Measurements from ENCODE around the gene NLRC5.

NLRC5 gene

GRCh38 chr16:57113664-57114063 is 124.3 kb downstream of the NLRC5 start:
- Histone ChIP-seq H3F3A (ENCODE audit: insufficient read depth) (no peaks in the 10 kb centered on the region), H3K4me3 (ENCODE audit: insufficient read depth, low read length, poor library complexity, severe bottlenecking) (no peak overlapping the region), H3K79me2 (ENCODE audit: insufficient read depth, low read length) (no peaks in the 10 kb centered on the region), H3K27ac (ENCODE audit: low read depth, low read length) (no peak overlapping the region), H4K20me1 (ENCODE audit: low read depth, low read length) (no peaks in the 10 kb centered on the region), H2AFZ (ENCODE audit: low read depth, low read length, severe bottlenecking) (no peak overlapping the region), H3K27me3 (ENCODE audit: low read length) (no peaks in the 10 kb centered on the region), H3K36me3 (ENCODE audit: low read length) (no peaks in the 10 kb centered on the region), H3K4me2 (ENCODE audit: low read depth, low read length, poor library complexity, severe bottlenecking) (no peak overlapping the region), H3K9me2 (replicated peaks; ENCODE audit: insufficient read depth, low read length) (no peaks in the 10 kb centered on the region), H3K9ac (ENCODE audit: low read length) (no peak overlapping the region), H3K9me3 (ENCODE audit: insufficient read depth, low read length) (no peaks in the 10 kb centered on the region)
- TF ChIP-seq, protein P1, sequence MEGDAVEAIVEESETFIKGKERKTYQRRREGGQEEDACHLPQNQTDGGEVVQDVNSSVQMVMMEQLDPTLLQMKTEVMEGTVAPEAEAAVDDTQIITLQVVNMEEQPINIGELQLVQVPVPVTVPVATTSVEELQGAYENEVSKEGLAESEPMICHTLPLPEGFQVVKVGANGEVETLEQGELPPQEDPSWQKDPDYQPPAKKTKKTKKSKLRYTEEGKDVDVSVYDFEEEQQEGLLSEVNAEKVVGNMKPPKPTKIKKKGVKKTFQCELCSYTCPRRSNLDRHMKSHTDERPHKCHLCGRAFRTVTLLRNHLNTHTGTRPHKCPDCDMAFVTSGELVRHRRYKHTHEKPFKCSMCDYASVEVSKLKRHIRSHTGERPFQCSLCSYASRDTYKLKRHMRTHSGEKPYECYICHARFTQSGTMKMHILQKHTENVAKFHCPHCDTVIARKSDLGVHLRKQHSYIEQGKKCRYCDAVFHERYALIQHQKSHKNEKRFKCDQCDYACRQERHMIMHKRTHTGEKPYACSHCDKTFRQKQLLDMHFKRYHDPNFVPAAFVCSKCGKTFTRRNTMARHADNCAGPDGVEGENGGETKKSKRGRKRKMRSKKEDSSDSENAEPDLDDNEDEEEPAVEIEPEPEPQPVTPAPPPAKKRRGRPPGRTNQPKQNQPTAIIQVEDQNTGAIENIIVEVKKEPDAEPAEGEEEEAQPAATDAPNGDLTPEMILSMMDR (IDR thresholded peaks at IDR 0.05; ENCODE audit: insufficient read depth, low read length, poor library complexity, severe bottlenecking): no peak
- no peak for TF ChIP-seq EZH2phosphoT487 (conservative IDR thresholded peaks at IDR 0.05; ENCODE audit: low read length)

DNA sequence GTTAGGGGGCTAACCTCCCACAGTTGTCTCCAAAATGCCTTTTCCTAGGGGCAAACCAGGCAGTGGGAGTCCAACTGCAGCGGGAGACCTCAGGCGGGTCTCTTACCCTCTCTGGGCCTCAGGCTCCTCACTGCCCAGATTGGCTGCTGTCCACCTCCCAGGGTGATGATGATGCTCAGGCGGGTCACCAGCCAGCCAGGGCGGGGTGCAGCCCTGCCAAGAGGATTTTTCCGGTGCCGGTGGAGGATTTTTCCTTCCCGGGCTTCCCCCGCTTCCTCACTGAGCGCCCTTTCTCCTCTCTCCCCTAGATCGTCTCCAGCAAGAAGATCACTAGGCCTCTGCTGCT is 125.8 kb downstream of the NLRC5 start:
- no peaks in the 10 kb centered on the region for H3K36me3 ChIP-seq (ENCODE audit: low read length)

GRCh38 chr16:57115514-57116182 is 126.3 kb downstream of the NLRC5 start:
- Histone ChIP-seq H3K9ac (ENCODE audit: low read length) (no peak overlapping the region), H3K4me3 (ENCODE audit: insufficient read depth, low read length, poor library complexity, severe bottlenecking) (no peak overlapping the region), H3K9me2 (replicated peaks; ENCODE audit: insufficient read depth, low read length) (no peaks in the 10 kb centered on the region), H2AFZ (ENCODE audit: low read depth, low read length, severe bottlenecking) (no peak overlapping the region), H3F3A (ENCODE audit: insufficient read depth) (no peaks in the 10 kb centered on the region), H4K20me1 (ENCODE audit: low read depth, low read length) (no peaks in the 10 kb centered on the region), H3K27ac (ENCODE audit: low read depth, low read length) (no peak overlapping the region), H3K36me3 (ENCODE audit: low read length) (no peaks in the 10 kb centered on the region), H3K79me2 (ENCODE audit: insufficient read depth, low read length) (no peaks in the 10 kb centered on the region), H3K27me3 (ENCODE audit: low read length) (no peaks in the 10 kb centered on the region), H3K9me3 (ENCODE audit: insufficient read depth, low read length) (no peaks in the 10 kb centered on the region), H3K4me2 (ENCODE audit: low read depth, low read length, poor library complexity, severe bottlenecking) (no peak overlapping the region)
- TF ChIP-seq EZH2phosphoT487 (conservative IDR thresholded peaks at IDR 0.05; ENCODE audit: low read length): no peak
- TF ChIP-seq, protein P1 (IDR thresholded peaks at IDR 0.05; ENCODE audit: insufficient read depth, low read length, poor library complexity, severe bottlenecking): no peak

More for the DNA sequence above, 125.8 kb downstream of the NLRC5 start:
- Histone ChIP-seq H3K4me2 (ENCODE audit: low read depth, low read length, poor library complexity, severe bottlenecking) (no peak overlapping the region), H3F3A (ENCODE audit: insufficient read depth) (no peaks in the 10 kb centered on the region), H3K27me3 (ENCODE audit: low read length) (no peaks in the 10 kb centered on the region), H3K9me3 (ENCODE audit: insufficient read depth, low read length) (no peaks in the 10 kb centered on the region), H2AFZ (ENCODE audit: low read depth, low read length, severe bottlenecking) (no peak overlapping the region), H3K79me2 (ENCODE audit: insufficient read depth, low read length) (no peaks in the 10 kb centered on the region), H3K9me2 (replicated peaks; ENCODE audit: insufficient read depth, low read length) (no peaks in the 10 kb centered on the region), H3K4me3 (ENCODE audit: insufficient read depth, low read length, poor library complexity, severe bottlenecking) (no peak overlapping the region), H4K20me1 (ENCODE audit: low read depth, low read length) (no peaks in the 10 kb centered on the region), H3K9ac (ENCODE audit: low read length) (no peak overlapping the region), H3K27ac (ENCODE audit: low read depth, low read length) (no peak overlapping the region)
- TF ChIP-seq, protein P1 (IDR thresholded peaks at IDR 0.05; ENCODE audit: insufficient read depth, low read length, poor library complexity, severe bottlenecking): no peak
- no peak for TF ChIP-seq EZH2phosphoT487 (conservative IDR thresholded peaks at IDR 0.05; ENCODE audit: low read length)
